AML-193 (cell line): ENCODE results near the gene NEU1.
"Not testable (repeated sequence)": the region's sequence is repeated elsewhere in the genome, so short reads cannot be mapped to it uniquely, and the experiment has no call there.

ENCODE experiments used
- DNase-seq, 2 experiments: peaks; one replicate each; lab custom pipeline; 2025; lab: John Stamatoyannopoulos, UW

Gene NEU1

DNA sequence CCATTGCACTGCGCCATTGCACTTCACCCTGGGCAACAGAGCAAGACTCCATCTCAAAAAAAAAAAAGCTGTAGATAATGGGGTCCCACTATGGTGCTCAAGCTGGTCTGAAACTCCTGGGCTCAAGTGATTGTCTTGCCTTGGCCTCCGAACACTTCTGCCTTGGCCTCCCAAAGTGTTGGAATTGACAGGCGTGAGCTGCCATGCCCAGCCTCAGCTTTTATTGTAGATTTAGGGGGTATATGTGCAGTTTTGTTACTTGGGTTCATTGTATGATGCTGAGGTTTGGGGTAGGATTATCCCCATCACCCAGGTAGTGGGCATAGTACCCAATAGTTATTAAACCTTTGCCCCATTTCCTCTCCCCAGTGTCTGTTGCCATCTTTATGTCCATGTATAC, 23.7 kb downstream of the NEU1 start:
- DNase-seq, result no peak

DNA sequence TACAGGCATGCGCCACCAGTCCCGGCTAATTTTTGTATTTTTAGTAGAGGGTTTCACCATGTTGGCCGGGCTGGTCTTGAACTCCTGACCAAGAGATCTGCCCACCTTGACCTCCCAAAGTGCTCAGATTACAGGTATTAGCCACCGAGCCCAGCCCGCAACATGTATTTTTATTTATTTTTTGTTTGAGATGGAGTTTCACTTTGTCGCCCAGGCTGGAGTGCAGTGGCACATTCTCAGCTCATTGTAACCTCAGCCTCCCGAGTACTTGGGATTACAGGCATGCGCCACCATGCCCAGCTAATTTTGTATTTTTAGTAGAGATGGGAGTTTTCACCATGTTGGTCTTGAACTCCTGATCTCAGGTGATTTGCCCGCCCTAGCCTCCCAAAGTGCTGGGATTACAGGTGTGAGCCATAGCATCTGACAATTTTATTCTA, 24.5 kb downstream of the NEU1 start:
- not testable (repeated sequence) for DNase-seq

DNA sequence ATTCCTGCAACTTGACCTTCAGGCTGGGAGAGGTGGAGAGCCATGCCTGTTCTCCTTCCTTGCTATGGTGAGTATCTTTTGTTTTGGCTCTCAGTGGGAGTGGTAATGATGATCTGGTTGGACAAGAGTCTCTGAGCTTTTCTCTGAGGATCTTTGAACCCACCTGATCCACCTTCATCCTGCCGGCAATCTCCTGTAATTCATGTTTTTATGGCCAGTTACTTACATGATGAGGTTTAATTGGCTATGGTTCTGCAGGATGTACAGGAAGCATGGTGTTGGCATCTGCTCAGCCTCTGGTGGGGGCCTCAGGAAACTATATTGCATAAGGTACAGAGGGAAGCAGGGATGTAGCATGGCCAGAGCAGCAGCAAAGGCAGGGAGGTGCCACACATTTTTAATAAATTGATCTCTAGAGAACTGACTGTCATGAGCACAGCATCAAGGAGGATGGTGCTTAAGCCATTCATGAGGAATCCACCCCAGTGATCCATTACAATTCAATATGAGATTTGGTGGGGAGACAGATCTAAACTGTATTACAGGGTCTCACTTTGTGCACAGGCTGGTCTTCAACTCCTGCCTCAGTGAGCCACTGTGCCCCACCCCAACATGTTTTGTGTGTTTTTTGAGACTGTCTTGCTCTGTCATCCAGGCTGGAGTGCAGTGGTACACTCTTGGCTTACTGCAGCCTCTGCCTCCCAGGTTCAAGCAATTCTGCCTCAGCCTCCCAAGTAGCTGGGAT, 25.1 kb downstream of the NEU1 start:
- DNase-seq, result peak; percentile 48

DNA sequence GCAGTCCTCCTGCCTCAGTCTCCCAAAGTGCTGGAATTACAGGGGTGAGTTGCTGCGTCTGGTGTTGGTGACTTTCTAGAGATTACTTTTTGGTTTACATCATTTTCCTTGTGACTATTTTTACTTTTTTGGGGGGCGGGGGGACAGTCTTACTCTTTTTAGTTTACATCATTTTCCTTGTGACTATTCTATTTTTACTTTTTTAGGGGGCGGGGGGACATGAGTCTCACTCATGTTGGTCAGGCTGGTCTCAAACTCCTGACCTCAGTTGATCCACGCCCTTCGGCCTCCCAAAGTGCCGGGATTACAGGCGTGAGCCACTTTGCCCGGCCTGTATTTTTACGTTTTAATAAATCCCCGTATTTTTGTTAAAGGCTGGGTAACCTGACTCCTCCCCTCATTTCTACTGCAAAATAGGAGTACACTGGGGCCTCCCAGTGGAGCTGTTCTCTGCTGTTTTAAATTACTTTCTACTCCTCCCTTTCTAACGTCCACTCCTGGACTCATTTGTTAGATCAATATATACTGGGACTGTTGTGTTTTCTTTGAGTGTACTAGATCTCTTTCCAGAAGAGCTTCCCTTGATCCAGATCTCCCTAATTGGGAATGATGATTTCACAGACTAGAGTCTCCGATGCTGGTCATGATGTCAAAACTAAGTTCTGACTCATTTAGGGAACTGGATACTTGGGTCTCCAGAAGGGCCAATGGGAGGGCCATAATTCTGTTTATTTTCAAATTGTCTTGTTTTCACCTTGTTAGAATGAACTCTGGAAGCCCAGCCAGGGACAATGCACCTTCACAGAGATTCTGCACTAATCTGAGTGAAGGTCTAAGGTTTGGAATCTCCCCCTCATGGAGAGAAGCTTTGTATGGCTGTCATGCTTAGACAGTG, 25.9 kb downstream of the NEU1 start:
- DNase-seq, result peak in 1 of 2 experiments; percentile 29

DNA sequence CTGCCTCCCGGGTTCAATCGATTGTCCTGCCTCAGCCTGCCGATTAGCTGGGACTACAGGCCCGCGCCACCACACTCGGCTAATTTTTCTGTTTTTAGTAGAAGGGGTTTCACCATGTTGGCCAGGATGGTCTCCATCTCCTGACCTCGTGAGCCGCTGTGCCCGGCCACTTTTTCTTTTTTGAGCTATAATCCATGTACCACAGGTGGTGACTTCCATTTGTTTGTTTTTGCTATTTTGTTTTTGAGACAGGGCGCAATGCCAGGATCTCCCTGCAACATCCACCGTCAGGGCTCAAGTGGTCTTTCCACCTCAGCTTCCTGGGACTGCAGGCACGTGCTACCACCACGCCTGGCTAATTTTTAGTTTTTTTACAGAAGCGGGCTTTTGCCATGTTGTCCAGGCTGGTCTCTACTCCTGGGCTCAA, 26.6 kb downstream of the NEU1 start:
- no peak for DNase-seq

DNA sequence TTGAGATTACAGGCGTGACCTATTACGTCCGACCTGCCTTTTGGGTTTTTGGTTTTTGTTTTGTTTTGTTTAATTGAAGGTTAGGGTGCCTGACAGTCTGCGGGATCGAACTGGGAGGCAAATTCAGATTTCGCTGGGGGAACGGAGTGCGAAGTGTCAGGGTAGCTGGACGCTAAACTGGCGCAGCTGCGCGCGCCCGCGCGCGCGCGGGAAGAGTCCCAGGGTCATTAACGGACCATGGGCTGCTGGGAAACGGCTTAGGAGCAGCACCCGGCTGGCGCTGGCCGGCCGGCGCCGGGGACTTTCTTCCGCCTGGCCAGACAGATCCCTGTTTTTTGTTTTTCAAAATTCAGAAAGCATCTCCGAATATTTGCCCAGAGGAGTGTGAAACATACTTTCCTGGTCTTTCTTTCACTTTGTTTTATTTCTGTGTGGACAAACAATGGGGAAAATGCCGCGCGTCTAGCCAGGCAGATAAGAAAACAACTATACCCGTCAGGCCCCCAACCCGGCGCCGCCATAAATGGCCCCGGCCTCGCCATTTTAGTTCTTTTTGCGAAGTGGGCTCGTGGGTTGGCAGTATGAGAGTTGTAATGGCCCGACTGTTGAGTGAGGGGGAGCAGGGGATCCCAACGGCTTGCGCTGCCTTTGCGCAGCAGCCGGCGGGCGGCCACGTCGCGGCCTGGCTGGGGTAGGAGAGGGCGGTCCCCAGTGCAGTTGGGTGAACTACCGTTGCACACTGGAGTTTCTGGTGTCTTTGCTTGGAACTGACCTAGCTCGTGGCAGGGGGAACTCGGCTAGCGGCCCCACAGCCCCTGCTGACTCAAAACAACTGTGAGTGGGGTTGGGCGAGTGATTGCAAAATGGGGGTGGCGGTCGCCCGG, 28.0 kb downstream of the NEU1 start:
- DNase-seq, result peak; percentile 92 to 93

DNA sequence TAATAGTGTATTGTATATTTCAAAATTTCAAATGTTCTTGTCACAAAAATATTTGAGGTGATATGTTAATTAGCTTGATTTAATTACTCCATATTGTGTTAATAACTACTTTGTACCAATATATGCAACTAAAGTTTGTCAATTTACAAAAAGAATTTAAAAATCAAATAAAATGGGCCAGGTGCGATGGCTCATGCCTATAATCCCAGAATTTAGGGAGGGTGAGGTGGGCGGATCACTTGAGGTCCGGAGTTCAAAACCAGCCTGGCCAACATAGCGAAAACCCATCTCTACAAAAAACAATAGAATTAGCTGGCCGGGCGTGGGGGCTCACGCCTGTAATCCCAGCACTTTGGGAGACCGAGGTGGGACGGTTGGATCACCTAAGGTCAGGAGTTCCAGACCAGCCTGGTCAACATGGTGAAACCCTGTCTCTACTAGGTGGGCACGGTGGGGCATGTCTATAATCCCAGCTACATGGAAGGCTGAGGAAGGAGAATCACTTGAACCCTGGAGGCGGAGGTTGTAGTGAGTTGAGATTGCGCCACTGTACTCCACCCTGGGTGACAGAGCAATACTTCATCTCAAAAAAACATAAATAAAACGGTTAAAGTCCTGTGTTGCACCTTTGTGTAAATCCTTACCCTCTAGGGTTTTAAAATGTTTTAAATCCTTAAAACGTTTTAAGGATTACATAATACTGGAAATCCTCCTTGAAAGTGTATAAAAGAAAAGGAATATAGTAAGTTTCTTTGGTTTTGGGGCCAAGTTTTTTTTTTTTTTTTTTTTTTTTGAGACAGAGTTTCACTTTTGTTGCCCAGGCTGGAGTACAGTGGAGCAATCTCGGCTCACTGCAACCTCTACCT, 31.0 kb downstream of the NEU1 start:
- no peak for DNase-seq

DNA sequence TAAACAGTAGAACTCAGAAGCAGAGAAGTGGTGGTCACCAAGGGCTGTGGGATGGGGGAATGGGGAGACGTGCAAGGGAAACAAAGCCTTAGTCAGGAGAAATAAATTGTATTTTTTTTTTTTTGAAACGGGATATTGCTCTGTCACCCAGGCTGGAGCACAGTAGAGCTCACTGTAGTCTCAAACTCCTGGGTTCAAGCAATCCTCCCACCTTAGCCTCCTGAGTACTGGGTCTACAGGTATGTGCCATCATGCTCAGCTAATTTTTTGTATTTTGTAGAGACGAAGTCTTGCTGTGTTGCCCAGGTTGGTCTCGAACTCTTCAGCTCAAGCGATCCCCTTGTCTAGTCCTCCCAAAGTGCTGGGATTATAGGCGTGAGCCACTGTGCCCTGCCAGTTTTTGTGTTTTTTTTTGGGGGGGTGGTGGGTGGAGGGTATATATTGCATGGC, 31.7 kb downstream of the NEU1 start:
- DNase-seq, result no peak

DNA sequence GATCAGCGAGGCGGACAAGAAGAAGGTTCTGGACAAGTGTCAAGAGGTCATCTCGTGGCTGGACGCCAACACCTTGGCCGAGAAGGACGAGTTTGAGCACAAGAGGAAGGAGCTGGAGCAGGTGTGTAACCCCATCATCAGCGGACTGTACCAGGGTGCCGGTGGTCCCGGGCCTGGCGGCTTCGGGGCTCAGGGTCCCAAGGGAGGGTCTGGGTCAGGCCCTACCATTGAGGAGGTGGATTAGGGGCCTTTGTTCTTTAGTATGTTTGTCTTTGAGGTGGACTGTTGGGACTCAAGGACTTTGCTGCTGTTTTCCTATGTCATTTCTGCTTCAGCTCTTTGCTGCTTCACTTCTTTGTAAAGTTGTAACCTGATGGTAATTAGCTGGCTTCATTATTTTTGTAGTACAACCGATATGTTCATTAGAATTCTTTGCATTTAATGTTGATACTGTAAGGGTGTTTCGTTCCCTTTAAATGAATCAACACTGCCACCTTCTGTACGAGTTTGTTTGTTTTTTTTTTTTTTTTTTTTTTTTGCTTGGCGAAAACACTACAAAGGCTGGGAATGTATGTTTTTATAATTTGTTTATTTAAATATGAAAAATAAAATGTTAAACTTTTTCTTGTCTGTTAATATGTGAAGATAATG, 32.9 kb downstream of the NEU1 start:
- DNase-seq, result peak; percentile 66 to 72

DNA sequence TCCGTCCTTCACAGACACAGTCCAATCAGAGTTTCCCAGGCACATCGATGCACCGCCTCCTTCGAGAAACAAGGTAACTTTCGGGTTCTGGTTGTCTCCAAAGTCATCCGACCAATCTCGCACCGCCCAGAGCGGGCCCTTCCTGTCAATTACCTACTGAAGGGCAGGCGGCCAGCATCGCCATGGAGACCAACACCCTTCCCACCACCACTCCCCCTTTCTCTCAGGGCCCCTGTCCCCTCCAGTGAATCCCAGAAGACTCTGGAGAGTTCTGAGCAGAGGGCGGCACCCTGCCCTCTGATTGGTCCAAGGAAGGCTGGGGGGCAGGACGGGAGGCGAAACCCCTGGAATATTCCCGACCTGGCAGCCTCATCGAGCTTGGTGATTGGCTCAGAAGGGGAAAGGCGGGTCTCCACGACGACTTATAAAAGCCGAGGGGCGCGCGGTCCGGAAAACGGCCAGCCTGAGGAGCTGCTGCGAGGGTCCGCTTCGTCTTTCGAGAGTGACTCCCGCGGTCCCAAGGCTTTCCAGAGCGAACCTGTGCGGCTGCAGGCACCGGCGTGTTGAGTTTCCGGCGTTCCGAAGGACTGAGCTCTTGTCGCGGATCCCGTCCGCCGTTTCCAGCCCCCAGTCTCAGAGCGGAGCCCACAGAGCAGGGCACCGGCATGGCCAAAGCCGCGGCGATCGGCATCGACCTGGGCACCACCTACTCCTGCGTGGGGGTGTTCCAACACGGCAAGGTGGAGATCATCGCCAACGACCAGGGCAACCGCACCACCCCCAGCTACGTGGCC, 35.1 kb downstream of the NEU1 start, which contains the start of gene HSPA1B:
Gene HSPA1B, plus strand, starts transcription at position 453 of the 794 bp plus-strand sequence. Its CDS starts 213 bp downstream, at position 666.
- DNase-seq, result no peak

DNA sequence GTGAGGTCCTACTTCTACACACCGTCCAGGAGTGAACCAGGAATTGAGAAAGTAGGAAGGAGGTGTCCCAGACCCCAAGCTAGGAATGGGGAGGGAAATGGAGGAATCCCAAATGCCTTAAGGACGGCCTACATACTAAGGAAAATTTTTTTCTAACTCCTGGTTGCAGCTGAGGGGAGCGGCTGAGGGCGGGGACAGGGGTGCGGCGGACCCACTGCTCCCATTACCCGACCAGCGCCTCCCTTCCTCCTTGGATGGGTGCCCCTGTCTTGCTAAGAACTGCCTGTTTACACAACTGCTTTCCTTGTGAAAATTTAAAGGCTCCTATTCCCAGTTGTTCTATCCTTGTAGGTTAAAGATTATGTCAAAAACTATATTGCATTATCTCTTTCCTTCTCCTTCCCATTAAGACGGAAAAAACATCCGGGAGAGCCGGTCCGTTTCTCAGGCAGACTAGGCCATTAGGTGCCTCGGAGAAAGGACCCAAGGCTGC, 35.8 kb downstream of the NEU1 start:
- DNase-seq, result no peak

DNA sequence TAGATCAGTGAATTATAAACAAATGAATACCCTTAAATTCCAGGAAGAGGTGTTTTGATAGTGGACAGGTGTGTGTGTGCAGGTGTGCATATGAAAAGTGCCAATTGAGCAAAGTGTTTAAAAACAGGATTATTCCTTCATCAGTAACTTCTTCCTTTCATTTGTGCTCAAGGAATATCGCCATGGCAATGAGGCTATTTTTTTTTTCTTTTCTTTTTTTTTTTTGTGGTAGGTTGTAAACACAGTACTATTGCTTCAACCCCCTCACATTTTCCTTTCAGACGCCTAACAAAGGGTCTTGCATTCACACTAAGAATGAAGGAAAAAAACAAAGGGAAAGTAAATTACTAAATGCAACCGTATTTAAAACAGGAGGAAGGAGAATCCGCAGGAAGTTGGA, 37.1 kb downstream of the NEU1 start:
- DNase-seq, result no peak

DNA sequence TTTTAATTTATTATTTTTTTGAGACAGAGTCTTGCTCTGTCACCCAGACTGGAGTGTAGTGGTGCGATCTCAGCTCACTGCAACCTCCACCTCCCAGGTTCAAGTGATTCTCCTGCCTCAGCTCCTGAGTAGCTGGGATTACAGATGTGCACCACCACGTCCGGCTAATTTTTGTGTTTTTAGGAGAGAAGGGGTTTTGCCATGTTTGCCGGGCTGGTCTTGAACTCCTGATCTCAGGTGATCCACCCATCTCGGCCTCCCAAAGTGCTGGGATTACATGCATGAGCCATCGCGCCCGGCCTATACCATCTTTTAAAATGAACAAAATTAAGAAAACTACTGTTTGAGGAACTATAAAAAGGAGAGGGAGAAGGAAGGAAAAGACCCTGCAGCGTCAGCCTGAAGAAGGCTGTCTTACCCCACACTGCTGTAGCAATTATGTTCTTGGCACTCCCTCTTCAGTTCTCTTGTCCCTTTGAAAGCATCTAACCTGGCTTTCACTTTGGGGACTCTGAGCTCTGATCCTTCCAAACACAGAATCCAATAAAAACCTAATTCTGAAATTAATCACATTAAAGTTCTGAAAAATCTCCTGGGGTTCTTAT, 38.9 kb downstream of the NEU1 start:
- DNase-seq, result not testable (repeated sequence)

DNA sequence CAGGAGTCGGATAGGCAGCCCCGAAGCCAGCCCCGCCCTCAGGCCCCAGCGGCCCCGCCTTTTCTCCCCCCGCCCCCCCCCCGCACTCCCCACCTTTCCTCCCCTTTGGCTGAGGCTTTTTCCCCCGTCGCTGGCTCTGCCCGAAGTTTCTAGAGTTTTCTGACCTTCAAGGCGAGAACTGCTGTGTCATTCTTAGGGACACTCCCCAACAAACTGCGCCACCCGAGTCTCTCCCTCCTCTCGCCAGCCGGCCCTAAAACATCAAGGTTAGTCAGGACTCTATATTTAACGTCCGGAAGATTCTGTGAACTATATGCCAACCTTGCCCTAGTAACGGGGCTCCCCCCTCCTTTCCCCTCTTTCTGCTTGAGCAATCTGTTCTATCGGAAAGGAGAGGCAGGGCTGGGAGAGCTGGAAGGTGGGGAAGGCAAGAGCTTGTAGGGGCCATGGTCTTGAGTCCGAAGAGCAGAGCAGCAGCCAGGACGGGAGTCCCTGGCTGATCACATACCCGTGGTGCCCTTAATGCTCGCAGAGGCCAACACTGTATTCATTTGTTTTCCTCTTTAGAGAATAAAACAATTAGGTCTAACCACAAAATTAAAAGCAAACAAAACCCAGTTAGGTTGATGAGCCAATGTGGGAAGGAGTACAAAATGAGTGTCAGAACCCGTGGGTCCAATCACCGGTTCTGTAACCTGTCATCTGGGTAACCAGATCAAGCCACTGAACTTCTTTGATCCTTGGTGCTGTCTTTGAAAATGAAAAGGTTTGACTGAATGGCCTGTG, 40.4 kb downstream of the NEU1 start:
- peak; percentile 88 to 93 for DNase-seq

DNA sequence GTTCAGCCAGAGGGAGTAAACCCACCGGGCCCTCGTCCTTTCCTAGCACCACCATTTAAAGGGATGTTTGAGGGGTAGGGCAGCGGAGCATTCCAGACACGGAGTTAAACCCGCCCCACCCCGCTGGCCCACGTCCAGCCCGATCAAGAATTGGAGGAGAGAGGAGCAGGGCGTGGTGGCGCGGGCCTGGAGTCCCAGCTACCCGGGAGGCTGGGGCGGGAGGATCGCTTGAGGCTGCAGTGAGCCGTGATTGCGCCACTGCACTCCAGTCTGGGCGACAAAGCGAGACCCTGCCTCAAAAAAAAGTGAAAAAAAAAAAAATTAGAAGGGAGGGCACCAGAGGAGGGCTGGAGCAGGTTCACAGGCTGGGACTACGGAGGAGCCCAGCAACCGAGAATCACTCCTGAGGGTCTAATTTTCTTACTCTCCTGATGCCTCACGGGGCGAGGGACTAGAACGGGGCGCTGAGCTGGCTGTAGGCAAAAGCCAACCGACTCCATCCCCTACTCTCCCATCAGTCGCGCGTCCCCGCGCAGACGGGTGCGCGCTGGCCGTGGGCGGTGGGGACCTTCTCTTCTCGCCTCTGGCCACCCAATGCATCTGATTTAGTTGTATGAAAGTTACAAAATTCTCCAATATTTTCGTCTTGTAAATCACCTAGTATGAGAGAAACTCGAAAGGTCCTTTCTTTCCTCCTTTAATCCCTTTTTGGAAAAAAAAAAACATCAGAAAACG, 41.2 kb downstream of the NEU1 start:
- DNase-seq, result peak in 1 of 2 experiments; percentile 77

DNA sequence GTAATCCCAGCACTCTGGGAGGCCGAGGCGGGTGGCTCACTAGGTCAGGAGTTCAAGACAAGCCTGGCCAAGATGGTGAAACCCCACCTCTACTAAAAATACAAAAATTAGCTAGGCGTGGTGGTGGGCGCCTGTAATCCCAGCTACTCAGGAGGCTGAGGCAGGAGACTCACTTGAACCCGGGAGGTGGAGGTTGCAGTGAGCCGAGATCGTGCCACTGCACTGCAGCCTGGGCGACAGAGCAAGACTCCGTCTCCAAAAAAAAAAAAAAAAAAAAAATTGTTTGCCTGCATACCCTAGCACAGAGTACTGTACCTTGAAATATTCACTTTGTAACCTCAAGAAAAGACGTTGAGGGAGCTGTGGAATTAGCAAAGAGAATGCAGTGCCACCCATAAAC, 42.2 kb downstream of the NEU1 start:
- not testable (repeated sequence) for DNase-seq

DNA sequence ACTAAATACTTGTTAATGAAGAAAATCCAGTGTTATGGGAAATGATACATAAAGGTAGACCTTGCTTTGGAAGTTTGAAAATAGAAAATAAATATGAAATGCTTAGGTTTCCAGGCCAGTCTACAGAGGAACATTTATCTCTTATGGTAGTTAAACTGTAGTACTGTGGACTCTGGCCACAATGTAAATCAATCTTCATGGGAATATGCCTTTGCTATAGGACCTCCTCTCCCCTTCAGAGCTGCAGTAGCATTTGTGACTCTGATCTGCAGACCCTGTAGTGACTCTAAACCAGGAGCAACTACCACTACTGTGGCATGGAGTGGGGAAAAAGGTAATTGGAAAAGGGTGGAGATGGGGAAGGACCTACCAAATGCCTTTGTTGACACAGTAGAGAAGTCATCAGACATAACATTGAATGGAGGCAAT, 42.7 kb downstream of the NEU1 start:
- DNase-seq, result no peak
